ENCODE measurements around the gene WNT7A.
"Not testable (repeated sequence)": the region's sequence is repeated elsewhere in the genome, so short reads cannot be mapped to it uniquely, and the experiment has no call there.

The WNT7A gene

DNA sequence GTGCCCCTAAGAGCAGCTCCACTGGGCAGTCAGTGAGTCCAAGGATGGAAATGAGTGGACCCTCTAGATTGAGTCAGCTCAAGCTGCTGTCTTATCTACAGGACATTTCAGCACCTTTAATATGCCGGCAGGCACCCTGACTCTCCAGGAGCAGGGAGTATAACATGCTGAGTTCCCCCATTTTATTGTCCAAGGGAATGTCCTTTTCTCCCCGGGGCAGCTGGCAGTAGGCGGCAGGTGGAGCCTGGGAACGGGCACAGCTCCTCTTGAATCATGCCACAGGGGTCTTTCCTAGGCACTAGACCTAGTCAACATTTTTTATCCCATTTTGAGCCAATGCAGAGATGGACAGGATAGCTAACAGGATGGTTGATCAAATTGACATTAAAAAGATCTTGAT, 14.8 kb downstream of the WNT7A start:
- no peak for DNase-seq

DNA sequence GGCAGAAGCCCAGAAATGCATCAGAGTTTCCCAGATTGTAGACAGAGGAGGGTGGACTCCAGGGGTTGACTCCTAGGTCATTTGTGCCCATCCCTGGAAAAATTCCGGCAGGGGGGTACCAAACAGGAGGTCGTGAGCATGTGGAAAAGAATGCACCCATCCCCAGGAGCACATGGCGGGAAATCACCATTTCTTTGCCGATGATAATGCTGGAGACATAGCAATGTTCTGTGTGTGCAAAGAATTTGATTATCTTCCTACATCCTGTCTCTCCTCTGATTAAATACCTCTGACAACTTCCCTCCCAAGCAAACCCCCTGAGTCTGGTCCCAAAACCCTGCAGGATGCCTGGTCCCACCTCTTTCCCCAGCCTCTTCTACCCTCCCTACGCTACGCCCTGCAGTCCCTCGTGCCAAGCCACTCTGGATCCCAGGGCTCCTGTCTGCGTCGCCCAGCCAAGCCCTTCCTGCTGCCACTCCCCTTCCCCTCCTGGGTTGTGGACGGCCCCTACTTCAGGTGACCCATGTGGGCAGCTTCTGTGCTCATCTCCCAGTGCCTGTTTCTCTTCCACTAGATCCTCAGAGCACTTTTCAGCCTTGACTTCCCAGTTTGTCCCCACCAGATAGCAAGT, 15.8 kb downstream of the WNT7A start:
- no peak for DNase-seq

DNA sequence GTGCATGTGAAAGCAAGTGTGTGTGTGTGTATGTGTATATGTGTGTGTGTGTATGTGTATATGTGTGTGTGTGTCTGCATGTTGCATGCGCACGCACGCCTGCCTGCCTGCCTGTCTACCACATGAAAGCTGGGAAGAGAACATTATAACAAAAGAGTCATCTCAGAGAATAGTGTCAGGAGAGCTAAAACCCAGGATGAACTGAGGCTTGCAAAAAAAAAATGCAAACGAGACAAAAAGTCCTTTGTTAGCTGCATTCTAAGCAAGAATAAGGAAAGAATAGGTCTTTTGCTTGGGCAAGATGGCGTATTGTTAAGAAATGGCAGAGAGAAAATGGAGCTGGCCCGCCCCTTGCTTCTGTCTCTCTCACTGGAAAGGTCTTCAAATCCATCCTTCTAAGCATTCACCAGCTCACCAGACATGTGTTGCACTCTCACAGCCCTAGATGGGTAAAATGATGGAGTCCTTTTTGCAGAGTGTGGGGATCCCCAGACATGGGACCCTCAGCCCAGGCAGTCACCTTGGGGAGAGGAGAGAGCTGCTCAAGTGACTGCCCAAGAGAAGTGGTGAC, 16.4 kb downstream of the WNT7A start:
- DNase-seq, result no peak

DNA sequence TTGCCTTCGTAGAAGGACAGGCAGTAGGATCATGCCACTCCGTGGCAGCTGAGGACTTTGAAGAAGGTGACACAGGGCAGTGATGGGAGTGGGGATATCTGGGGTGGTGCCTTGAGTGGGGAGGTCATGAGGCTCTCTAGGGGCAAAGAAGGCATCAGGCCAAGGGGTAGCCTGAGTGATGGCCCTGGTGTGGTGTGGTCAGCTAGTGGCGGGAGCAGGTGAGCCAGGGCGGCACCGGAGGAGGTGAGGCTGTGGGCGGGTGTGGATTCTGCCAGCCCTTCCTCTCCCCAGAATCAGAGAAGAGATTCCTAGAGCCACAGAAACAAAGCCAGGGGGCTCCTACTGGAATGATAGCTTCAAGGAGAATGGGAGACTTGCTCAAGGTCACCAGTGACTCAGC, 18.4 kb downstream of the WNT7A start:
- DNase-seq, result no peak

DNA sequence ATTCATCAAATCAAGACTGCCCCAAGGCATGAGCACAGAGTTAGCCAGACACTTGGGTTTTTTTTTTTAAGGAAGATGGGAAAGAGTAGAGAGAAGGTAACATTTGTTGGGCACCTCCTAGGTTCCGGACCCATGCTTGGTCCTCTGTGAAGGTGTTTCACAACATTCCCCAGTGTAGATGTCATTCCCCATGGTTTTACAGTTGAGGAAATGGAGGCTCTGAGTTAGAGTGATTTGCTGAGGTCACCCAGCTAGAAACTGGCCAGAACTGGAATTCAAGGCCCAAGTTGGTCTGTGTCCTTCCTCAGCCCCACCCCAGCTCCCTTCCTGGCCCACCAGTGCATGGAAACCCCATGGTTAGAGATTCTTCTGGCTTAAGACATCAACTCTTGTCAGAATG, 19.9 kb downstream of the WNT7A start:
- DNase-seq, result no peak

DNA sequence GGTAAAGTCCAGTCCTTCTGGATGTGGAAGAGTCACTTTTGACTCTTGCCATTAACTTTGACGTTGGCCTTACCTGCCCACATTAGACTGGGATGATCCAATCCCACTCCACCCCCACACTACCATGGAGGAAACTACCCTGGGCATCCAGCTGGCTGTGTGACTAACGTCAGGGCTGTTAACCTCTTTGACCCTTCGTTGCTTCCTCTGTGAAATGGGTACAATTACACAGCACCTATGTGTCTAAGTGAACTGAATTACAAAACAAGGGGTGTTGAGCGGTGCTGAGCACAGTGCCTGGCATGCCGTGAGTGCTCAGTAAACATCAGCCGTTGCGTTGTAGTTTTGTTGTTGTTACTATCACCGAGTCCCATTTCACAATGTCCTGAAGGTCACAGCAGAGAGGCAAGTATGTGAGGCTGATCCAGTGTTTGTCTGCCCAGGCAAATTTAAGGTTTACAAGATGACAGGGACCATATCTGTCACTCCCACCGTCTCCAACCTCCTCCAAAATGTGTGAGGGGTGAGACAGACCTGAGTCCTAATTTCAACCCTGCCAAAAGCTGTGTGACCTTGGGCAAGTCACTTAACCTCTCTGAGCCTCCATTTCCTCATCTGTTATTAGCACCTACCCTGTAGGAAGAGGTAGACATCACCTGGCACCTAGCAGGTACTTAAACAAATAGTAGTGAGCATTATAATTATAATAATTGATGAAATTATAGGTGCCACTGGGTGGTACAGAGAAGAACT, 20.9 kb downstream of the WNT7A start:
- no peak for DNase-seq

DNA sequence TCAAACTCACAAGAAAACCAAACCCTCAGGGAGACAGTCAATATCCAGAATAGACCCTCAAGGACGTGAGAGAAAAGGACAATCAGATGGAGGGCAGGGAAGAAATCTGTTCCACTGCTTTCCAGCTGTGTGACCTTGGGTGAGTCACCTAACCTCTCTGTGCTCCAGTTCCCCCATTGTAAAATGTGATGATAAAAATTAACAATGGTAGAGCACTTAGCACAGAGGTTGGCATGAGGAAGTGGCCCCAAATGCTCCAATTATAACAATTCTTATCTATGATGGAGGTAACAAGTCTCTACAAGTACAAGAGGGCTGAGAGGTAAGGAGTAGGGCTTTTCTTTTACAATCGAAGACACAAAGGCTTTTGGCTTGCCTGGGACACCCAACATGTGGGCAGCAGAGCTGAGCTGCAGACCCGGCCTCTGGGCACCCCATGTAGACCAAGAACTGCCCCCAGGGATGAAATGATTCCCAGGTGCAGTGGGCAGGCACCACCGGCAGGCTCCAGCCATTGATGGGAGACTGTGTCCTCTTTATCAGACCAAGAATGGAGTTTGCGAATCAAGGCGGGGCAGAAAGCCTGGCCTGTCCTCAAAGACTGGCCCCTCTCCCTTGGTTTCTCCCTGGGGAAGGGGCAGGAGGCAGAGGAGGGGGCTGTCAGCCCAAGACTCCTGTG, 22.0 kb downstream of the WNT7A start:
- no peak for DNase-seq

DNA sequence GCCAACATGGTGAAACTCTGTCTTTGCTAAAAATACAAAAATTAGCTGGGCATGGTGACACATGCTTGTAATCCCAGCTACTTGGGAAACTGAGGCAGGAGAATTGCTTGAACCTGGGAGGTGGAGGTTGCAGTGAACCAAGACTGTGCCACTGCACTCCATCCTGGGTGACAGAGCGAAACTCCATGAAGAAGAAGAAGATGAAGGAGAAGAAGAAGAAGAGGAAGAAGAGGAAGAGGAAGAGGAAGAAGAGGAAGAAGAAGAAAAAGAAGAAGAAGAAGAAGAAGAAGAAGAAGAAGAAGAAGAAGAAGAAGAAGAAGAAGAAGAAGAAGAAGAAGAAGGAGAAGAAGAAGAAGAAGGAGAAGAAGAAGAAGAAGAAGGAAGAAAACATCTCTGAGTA, 23.2 kb downstream of the WNT7A start:
- DNase-seq, result not testable (repeated sequence)

DNA sequence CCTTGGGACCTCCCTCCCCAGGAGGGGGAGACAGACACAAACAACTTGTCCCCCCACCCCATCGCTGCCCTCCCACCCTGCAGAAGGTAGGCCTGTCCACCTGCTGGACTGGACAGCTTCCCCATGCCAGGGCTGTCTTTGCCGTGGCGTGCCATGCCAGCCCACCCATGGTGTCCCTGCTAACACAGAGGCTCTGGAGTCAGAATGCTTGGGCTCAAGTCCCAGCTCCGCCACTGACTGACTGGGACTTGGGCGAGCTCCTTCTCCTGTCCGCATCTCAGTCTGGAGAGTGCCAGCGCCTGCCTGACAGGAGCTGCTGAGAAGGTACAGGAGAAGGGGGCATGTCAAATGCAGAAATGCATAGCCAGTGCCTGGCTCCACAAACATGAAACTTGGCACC, 23.9 kb downstream of the WNT7A start:
- no peak for DNase-seq

DNA sequence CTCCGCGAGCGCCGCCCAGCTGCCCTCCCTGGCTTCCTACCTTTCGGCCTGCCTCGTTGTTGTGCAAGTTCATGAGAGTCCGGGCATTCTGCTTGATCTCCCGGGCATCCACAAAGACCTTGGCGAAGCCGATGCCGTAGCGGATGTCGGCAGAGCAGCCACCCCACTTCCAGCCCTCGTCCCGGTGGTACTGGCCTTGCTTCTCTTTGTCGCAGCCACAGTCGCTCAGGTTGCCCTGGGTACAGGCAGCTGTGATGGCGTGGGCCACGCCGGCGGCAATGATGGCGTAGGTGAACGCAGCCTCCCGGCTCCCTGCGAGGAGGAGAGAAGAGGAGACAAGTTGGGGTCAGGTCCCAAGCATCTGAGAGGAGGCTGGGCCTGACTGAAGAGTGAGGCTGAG, 25.4 kb downstream of the WNT7A start:
- no peak for DNase-seq

DNA sequence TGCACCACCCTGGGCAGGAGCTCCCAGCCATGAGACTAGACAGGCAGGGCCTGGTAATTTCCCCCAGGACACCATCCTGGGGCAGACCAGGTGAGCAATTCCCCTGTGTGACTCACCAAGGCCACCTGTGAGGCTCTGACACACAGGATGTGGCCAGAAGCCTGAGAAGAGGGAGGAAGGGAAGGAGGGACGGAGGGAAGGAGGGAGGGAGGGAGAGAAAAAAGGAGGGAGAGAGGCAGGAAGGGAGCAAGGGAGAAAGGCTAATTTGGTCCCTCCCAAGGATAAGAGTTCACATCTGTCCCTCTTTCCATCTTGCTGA, 25.9 kb downstream of the WNT7A start:
- no peak for DNase-seq

DNA sequence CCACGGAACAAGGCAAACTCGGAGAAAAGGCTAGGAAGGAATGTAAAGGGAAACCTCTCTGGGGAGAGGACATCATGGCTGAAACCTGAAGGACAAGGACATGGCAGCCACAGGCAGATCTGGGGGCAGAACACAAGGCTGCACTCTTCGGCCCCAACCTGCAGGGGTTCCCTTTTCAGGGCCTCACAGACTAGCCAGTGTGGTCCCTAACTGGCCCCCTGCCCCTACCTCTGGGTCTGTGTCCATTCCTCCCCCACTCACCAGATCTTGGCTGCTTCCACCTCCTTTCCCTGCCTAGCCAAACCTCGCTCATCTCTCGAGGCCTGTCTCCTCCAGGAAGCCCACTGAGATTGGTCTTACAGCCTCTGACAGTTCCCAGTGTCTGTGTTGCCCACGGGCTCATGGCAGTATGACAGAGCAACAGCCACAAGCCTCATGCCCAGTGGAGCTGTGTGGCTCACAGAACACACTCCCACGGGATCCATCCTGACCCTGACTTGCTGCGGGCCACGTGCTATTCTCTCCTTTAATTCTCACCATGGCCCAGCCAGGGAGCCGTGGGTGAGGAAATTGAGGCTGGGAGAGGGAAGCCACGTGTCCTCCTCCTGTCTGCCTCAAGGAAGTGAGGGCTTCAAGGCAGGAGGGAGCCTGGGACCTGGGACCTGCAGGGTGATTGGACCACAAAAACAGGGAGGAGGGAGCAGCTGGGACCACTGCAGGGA, 26.5 kb downstream of the WNT7A start:
- no peak for DNase-seq

DNA sequence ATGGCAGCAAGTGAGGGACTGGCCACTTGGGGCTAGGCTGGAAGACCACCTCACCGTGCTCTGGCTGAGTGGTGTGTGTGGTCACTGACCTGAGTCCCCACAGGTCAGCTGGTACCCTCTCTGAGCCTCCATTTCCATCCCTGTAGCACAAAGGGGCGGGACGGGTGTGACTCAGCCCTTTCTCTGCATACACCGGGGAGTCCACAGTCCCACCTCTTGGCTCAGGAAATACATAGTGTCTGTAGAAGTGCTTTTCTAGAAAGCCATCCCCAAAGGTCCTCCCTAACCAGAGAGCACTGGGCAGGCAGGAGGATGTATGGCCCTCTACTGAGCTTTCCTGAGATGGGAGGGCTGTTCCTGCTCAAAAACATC, 27.2 kb downstream of the WNT7A start:
- DNase-seq, result no peak

DNA sequence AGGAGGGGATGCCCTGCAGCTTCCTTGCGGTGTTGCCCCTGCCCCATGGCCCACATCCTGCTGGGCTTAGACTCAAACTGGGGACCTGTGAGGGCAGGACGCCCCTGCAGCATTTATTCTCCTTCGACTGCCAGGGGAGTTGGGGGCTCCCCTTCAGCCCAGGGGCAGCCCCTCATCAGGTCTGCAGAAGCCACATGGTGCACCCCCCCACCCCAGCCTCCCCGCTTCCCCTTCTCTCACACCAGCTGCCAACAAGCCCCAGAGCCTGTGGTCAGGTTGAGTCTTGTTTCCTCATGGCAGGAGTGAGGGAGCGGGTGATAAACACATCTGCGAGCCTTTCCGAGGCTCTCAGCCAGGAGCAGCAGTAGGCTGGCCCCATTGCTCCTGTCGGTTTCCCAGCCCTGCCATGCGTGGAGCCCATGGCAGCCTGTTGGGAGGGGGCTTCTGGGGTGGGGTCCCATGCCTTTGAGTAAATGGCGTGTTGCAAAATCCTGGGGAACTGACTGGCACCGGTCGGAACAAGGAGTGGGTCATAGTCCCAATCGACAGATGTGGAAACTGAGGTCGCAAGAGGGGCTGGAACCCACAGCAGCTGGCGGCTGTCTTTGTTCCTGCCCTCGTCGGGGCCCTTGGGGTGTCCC, 27.8 kb downstream of the WNT7A start:
- no peak for DNase-seq

DNA sequence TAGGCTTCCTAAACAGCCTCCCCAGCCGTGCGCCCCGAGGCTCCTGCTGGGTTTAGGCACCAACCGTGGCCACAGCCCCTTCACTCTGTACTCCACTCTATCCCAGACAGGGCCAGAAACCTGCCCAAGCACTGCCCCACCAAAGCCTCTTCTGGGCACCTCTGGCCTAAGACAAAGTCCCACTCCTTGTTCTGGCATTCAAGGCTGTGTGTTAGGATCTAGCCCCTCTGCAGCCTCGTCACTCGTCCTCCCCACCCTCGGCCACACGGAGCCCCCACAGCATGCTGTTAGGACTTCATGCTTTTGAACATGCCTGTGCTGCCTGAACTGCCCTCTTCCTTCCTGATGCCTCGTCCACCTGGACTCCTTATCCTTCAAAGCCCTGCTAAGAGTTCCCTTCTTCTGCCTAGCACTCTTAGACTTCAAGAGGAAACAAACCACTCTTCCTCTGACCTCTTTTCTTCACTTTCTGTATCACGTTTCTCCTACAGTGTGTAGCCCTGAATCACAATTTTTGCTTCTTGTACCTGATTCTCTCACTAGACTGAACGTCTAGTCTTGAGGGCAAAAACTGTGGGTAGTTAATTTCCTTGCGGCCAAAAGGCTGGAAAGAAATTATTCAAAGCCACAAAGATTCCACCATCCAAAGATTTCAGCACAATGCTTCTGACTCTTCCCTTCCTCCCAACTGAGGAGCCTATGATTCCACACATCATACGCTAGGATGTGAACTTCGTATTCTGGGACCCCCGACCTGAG, 28.6 kb downstream of the WNT7A start:
- no peak for DNase-seq

DNA sequence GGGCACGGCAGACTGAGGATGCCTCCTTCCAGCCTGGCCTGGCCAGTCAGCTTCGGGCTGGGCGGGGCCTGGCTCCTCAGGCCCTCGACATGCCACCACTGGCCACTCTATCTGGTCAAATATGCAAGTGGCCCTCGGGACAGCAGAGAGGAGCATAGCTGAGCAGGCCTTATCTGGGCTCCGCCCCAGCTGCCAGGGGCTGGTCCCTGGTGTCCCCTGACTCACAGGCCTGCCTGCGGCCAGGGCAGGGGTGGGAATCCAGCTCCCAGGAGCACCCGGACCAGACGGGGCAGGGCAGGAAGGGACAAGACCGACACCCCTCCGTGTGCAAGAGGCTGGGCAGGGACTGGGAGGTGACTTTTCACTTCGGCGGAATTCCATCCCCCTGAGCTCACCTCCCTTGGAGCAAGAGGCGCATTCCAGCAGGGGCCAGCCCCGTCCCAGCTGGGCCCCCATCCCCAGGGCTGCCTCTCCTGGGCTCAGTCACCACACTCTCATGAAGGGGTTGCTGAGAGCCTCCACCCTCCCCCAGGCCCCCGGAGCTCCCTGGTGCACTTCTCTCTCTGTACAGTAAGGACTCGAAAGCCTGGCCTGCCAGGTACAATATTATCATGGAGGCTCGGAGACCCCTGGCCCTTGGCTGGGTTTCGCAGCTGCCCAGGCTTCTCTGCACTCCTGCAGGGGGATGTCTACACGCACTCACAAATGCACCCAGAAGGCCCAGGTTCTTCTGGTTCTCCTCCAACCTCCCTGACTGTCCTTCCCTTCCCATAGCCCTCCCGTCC, 29.5 kb downstream of the WNT7A start:
- DNase-seq, result no peak

DNA sequence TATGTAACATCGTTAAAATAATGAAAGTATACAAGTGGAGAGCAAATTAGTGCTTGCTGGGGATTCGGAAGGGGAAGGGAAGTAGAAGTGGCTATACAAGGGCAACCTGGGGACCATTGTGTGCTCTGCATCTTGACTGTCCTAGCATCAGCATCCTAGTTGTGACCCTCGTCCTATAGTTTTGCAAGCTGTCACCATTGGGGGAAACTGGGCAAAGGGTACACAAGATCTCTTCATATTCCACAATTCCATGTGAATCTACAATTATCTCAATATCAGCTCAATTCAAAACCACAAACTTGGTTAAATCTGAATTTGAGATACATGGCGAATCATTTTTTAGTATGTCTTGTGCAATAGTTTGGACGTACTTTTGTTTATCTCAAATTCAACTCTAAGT, 30.9 kb downstream of the WNT7A start:
- DNase-seq, result no peak

DNA sequence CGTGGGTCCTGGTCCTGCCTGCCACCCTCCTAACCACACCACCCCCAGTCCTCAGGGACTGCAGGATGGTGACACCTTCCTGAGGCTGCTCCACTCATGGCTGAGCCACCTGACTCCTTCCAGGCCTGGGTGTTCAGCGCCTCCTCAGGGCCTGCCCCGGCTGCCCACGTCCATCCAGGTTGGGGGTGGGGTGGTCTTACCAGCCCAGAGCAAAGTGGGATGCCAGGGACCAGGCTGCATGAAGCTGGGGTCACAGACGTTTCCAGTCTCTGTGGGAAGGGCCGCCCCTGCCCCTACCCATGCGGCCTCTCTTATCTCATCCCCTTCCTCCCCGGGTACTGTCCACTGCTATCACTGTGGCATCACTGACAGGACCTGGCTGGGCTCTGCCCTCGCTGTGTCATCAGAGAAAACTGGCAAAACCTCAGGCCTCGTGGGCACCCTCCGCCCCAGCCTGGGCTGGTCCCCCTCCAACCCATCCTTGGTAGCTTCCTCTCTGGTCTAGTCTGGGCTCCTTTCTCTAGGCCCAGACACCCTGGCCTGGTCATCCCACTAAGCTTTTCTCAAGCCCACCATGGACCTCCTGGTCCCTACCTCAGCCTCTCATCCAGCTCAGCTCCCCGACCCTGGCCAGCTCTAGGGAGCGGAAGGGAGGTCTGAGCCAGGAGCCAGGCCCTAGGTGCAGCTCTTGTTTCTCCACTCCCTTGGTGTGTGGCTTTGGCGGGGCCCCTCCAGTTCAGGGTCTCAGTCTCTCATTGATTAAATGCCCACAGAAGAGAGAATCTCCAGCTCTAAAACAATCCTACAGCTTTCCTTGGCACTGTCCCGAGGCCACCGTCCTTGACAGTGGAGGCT, 32.9 kb downstream of the WNT7A start:
- no peak for DNase-seq

DNA sequence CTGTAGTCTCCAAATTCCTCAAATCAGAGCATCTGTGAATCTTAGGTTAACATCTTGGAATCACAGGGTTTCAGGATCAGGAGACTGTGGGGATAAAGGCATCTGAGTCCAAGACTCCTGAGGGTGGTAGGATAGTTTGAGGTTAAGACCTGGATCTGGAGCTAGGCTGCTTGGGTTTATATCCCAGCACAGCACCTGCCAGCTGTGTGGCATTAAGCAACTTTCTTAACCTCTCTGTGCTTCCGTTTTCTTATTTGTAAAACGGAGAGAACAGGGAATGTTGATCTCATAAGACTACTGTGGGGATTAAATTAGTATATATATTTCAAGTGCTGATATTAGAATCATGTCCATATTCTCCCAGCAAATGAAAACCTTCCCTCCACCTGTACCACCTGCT, 33.6 kb downstream of the WNT7A start:
- DNase-seq, result no peak

DNA sequence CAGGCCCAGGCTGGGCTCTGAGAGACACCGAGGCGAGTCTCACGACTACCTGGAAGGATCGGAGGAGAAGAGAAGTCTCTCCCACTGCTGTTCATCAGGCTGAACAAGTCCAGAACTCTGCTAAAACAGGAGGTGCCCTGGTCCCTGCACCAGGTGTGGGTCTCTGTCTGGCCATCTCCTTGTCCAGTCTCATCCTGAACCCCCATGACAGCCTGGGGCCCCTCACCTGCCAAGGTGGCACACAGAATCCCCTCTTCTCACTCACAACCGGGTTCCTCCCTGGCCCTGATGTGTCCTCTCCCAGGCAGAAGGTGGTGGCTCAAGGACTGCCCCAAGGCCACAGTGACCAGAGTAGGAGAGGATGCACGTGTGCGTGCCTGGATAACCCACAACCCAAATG, 34.1 kb downstream of the WNT7A start:
- no peak for DNase-seq

DNA sequence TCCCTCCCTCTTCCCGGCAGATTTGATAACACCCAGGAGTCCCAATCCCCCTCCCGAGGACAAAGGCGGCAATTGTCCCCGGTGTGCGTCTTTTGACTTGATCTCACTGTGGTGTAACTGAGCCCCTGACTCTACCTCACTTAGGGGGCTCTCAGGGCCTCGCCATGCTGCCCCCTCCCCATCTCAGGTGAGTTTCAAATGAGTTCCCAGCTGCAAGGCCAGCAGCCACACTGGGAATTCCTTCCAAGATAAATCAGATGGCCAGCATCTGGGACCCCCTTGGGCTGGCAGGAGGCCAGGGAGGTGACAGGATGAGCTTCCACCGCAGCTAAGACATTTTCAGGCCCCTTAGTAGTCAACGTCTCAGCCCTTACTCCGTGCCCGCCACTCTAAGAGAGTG, 35.0 kb downstream of the WNT7A start:
- no peak for DNase-seq
